VCaP (cell line): ENCODE measurements around the gene SND1.

Experiments
- H3K27ac ChIP-seq: fragments of 450-650 bp; 2 replicates; pipeline ENCODE4 v1.5.1; 2017
- TF ChIP-seq, protein P1 (sequence below): fragments of 450-650 bp; conservative IDR thresholded peaks from 2 replicates; pipeline ENCODE4 v1.5.1; 2017; ENCODE audit warnings: mild to moderate bottlenecking, moderate library complexity

Gene SND1

DNA sequence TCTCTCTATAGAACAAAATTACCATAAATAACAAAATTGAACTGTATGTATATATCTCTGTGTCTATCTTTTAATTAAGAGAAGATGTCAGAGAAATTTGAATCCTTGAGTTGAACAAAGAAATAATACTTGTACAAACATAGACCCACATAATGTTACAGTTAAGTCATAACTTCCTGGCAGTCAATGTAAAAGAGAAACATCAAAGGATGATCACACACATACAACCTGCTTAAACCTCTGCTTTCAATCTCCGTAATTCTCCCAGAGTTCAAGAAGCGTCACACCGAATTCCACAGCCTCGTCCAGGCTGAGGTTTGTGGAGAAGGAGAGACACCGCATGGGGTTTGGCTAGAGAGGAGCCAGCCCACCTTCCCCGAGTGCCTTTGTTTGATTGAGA is 419.4 kb downstream of the SND1 start:
- TF ChIP-seq, protein P1, sequence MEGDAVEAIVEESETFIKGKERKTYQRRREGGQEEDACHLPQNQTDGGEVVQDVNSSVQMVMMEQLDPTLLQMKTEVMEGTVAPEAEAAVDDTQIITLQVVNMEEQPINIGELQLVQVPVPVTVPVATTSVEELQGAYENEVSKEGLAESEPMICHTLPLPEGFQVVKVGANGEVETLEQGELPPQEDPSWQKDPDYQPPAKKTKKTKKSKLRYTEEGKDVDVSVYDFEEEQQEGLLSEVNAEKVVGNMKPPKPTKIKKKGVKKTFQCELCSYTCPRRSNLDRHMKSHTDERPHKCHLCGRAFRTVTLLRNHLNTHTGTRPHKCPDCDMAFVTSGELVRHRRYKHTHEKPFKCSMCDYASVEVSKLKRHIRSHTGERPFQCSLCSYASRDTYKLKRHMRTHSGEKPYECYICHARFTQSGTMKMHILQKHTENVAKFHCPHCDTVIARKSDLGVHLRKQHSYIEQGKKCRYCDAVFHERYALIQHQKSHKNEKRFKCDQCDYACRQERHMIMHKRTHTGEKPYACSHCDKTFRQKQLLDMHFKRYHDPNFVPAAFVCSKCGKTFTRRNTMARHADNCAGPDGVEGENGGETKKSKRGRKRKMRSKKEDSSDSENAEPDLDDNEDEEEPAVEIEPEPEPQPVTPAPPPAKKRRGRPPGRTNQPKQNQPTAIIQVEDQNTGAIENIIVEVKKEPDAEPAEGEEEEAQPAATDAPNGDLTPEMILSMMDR: no peak
- no peak overlapping the region for H3K27ac ChIP-seq

DNA sequence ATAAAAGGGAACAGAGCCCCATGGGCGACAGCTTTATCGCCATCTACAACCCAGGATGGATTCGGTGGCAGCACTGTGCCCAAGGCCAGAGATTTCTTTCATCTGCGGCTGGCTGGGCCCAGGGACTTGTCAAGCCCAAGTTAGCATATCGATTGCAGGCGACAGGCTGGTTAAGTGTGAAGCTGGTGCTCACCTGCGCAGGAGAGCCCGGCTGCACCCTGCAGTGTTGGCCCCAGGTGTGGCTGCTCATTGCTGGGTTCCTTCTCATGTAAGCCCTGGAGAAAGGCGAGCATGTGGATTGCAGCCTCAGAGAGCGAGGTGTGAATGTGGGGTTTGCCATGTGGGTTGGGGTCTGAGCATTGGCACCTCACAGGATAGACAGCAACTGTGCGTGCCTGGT is 419.8 kb downstream of the SND1 start:
- TF ChIP-seq, protein P1: no peak
- no peak overlapping the region for H3K27ac ChIP-seq

DNA sequence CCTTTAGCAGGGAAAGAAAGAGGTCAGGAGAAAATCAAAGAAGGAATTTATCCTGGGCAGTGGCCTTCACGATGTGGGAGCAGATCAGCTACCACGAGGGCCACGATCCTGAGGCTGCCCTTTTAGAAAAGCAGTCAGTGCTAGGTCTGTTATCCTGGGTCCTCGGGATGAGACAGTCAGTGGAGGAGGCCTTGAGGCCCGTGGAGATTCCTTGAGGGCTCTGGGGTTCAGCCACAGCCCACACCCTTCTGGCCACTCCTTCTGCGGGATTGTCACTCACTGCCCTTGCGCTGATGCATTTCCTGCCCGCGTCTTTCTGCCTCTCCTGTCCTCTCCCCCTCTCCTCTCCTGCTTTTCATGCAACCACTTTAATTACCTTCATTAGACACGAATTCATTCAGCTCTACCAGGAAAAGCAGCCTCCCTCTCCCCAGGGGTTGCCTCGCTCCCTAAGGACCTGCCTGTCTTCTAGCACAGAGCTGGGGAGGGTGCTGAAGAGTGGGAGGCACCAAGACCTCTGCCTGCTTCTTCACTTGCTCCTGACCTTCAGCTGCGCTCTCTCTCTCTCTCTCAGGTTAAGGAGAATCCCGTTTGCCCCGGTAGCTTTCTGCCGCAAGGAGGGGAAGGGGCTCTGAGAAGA is 421.8 kb downstream of the SND1 start:
- H3K27ac ChIP-seq: no peak overlapping the region
- TF ChIP-seq, protein P1: no peak

DNA sequence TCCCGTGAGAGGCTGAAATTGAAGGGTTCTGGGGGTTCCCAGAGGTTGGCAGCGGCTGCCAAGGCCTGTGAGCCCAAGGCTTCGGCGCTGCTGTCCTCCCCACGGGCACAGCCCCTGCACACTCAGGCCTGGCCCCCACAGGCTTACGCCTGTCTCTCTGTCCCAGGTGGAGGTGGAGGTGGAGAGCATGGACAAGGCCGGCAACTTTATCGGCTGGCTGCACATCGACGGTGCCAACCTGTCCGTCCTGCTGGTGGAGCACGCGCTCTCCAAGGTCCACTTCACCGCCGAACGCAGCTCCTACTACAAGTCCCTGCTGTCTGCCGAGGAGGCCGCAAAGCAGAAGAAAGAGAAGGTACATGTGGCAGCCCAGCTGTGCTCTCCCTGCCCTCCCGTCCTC is 422.3 kb downstream of the SND1 start:
- no peak overlapping the region for H3K27ac ChIP-seq
- TF ChIP-seq, protein P1: no peak

DNA sequence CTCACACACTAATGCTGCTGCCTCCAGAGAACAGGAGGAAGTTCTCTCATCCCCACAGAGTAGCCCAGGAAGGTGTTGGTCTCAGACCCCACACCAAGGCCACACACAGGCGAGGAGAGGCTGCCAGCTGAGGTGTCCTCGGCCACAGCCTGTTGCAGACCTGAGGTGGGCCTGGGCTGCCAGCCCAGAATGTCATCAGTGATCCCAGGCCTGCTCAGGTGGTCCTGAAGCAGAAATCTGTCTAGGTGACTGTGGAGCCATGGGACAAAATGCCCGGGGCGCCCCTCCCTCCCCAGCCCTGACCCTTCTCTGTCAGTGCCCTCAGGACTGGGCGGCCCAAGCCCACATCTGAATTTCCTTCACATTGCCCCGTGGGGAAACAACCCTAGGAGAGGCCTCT is 422.7 kb downstream of the SND1 start:
- TF ChIP-seq, protein P1: no peak
- 0 out of 2 replicates have a peak overlapping the region, but pooled peaks have one; percentile 14 for H3K27ac ChIP-seq

DNA sequence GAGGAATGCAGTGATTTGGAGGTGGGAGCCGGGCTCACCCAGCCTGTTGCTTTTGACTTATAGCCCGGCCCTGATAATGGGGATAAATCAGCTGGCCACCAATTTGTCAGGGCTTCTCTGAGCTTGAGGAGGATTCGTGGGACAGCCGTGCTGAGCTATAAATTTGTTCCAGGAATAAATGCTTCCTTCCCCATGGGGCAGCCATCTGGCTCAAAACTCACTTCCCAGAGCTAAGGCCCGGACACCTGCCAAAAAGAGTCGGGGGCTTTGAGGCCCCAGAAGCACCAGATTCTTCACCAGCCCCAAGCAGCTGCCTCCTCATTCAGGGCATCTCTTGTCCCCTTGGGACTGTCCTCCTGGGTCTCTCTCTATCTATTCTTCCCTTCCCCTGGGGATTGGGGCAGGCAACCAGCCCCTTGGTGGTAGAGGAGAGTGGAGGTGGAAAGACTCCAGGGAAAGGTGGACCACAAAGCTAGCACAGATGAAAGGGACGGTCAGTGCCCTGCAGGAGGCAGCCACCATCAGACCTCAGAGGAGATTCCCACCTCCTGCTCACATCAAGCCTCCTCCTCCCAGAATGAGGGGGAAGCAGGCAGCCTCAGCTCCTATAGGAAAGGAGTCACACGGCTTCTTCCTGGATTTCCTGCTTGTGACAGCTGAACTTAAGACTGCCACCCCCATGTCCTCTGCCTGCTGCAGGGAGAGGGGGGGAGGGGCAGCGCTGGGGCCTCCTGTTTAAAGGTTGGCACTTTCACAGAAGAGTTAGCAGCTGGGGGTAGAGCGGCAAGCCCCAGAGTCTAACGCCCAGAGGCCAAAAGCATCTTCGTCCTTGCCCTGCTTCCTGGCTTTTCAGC is 423.5 kb downstream of the SND1 start:
- TF ChIP-seq, protein P1: no peak
- peak overlapping the region; percentile 87 for H3K27ac ChIP-seq

DNA sequence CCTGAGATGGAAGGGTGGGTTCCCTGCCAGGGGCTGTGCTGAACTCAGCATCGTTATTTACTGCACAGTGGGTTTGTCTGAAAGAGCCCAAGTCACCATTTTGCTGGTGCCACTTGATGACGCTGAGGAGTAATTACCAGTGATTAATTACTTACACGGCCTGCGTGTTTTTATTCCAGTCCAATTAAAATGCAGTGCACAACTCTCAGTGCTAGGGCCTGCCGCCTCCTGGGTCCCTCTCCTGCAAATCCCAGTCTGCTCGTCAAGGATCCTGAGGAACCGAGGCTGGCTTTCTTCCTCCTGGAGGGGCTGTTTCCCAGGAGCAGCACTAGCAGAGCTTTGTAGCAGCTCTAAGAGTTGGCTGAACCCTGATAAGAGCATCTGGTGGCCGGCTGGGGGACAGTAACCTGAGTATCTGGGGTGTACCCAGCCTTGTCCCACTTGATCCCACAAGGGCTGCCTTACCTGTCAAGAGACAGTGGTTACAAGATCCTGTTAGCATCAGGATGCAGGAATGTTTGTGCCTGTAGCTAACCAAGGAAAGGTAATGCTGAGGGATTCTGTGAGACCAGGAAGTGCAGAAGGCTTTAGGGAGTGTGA is 424.3 kb downstream of the SND1 start:
- TF ChIP-seq, protein P1: no peak

More for the DNA sequence above, 424.3 kb downstream of the SND1 start:
- peak overlapping the region; percentile 87 for H3K27ac ChIP-seq
